Activated T-helper 1 cell treated with anti-CD3 and anti-CD28 coated beads, Interleukin-12 subunit alpha, Interleukin-12 subunit beta, Interleukin-2, Interleukin-4 antibody, amounts not matched to agents 30 ng/mL and 10 ng/mL and 1 ng/mL, durations not matched to agents 14 hours and 24 hours and 36 hours (primary cell): ENCODE data around the gene CXorf58. TPM values are rescaled to one million over a fixed set of nuclear protein-coding genes. Genes with fewer than 3 reads are reported as not detected.

Experiments
- DNase-seq: peaks from one replicate; pipeline ENCODE4 v3.0.0; 2021; ENCODE audit warnings: low spot score
- H3K27ac Mint-ChIP-seq: one replicate; pipeline ENCODE4 v1.8.0; 2021; ENCODE audit warnings: mild to moderate bottlenecking, mixed read lengths
- H3K27me3 Mint-ChIP-seq: one replicate; pipeline ENCODE4 v1.8.0; 2022; ENCODE audit warnings: mild to moderate bottlenecking, moderate library complexity, mixed read lengths; ENCODE audit not compliant: insufficient read depth
- H3K36me3 Mint-ChIP-seq: one replicate; pipeline ENCODE4 v1.8.0; 2021; ENCODE audit warnings: low read depth, mixed read lengths
- H3K4me1 Mint-ChIP-seq: one replicate; pipeline ENCODE4 v1.8.0; 2021; ENCODE audit warnings: low read depth, mixed read lengths
- H3K4me3 Mint-ChIP-seq: one replicate; pipeline ENCODE4 v1.8.0; 2021; ENCODE audit warnings: mild to moderate bottlenecking, moderate library complexity, mixed read lengths
- H3K9me3 Mint-ChIP-seq: one replicate; pipeline ENCODE4 v1.8.0; 2021; ENCODE audit warnings: mixed read lengths
- intact Hi-C: fragments of 100-400 bp; cut with micrococcal nuclease; formaldehyde crosslinking; loops from one replicate; pipeline ENCODE4 v1.15.1; 2024
- total RNA-seq: library from RNA; stranded (reverse); gene quantifications from 2 replicates; pipeline ENCODE4 v1.2.3, GENCODE V29; 2022

Gene CXorf58
- total RNA-seq, 1 donor from 2014 or later = not detected

- H3K27me3 Mint-ChIP-seq = no peaks in the 10 kb centered on the region
- H3K27ac Mint-ChIP-seq = no peak overlapping the region
- H3K9me3 Mint-ChIP-seq = no peaks in the 10 kb centered on the region
- H3K36me3 Mint-ChIP-seq = peaks cover 21% of the 10 kb centered on the region
- no peak for DNase-seq
- H3K4me1 Mint-ChIP-seq = peaks cover 7% of the 10 kb centered on the region
- no peak overlapping the region for H3K4me3 Mint-ChIP-seq
- intact Hi-C loops = no loop called here
Observed at GRCh38 chrX:23982891-23983290, 75.1 kb downstream of the CXorf58 start.

Other genes with a start within 250 kb of the CXorf58 start
- gene PRDX4, start 240.5 kb upstream of the CXorf58 start, total RNA-seq = 75.5 and 83.2 TPM in 2 replicates
- gene ACOT9, start 164.7 kb upstream of the CXorf58 start, total RNA-seq = 58.3 and 60.3 TPM in 2 replicates
- gene SAT1, start 124.8 kb upstream of the CXorf58 start, total RNA-seq = 71.8 and 74.8 TPM in 2 replicates
- 29.0 and 30.0 TPM in 2 replicates for gene APOO, start 68 bp upstream of the CXorf58 start, total RNA-seq
- gene KLHL15, start 119.2 kb downstream of the CXorf58 start, total RNA-seq = 10.2 and 10.3 TPM in 2 replicates
- gene EIF2S3, start 146.9 kb downstream of the CXorf58 start, total RNA-seq = 191 and 194 TPM in 2 replicates
- 43.3 and 43.6 TPM in 2 replicates for gene ZFX, start 241.7 kb downstream of the CXorf58 start, total RNA-seq